NOMO-1 (cell line): ENCODE data around the gene MRGPRX2.

Experiments
- DNase-seq, 2 experiments: peaks; one replicate each; lab custom pipeline; 2025; ENCODE audit not compliant: unreplicated experiment in 2 of 2; lab: John Stamatoyannopoulos, UW

MRGPRX2 gene

DNA sequence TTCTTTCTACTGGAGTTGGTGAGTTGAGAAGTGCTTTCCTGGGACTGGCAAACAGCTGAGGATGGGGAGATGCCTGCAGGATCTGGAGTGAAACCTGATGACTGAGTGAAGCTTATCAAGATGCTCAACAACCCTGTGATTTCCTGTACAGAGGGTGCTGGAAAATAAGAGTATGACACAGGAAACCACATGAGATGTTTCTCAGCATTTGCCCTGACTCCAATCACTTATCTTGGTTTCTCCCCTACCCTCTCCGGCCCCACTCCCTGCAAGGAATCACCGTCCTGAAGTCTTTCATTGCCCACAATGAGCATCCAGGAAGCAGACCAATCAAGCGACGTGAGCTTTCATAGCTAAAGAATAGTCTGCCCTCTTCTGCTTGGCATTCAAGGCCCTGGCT lies at the start of gene MRGPRX2:
TSS of gene MRGPRX2 (minus strand) at position 89 of the 400 bp plus-strand sequence. CDS start 4,315 bp downstream, outside the sequence.
- DNase-seq = no peak

DNA sequence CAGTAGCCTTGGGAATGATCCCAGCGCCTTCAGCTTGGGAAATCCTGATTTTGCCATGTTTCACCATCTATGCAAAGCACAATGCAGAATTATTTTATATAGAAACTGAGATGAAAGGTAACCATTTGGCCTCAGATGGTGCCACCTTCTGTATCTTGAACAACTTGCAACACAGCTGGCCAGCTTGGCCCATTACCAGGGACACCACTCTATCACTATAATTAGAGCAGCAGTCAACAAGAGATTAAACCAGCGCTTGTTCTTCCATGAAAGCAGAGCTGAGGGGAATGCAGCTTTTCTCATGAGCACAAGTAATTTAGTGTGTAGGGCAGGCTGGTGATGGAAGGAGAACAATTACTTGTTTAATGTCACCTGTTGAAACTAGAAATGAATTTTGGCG lies 49.8 kb upstream of the MRGPRX2 start:
- DNase-seq = no peak

DNA sequence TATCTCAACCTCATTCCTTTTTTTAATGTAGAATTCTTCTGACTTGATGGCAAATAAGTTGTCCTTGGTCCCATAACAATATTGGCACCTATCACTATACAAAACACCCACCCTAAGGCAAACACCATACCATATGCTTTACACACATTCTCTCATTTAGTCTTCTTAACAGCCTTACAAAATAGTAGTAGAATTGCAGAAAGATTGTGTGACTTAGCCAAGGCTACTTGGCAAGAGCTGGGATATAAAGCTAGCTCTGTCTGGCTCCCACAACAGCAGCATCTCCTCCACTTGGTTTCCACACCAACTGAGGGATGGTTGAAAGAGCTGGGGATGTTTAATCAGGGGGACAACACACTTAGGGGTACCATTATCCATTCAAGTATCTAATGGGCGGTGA lies 46.6 kb upstream of the MRGPRX2 start:
- no peak for DNase-seq

DNA sequence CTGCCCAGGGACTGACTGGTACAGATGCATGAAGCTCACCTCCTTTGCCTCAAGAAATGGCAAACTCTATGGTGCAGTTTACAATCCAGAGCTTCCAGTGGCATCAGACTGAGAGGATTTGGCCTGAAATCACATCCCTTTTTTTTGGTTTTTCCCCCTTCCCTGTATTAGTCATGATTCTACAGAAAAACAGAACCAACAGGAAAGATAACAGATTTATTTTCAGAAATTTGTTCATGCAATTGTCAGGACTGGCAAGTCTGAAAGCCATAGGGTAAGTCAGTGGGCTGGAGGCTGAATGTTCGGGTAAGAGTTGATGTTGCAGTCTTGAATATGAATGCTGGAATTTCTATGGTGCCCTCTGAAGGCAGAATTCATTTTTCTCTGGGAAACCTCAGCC lies 44.5 kb upstream of the MRGPRX2 start:
- DNase-seq = no peak

DNA sequence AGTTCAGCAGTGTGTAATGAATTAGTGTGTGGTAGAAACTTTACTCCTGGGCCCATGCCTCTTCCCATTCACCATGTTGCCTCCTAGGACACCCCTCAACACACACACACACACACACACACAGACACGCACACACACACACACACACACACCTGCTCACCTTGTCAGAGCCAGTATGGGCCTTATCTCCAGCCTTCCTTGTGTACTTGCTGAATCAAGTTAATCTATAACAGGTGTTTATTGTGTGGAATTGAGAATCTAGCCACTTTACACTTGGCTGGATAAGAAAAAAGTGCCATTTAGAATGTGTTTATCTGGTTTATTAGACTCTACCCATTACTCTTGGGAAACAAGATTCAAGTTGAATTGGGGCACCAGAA lies 42.0 kb upstream of the MRGPRX2 start:
- no peak for DNase-seq

DNA sequence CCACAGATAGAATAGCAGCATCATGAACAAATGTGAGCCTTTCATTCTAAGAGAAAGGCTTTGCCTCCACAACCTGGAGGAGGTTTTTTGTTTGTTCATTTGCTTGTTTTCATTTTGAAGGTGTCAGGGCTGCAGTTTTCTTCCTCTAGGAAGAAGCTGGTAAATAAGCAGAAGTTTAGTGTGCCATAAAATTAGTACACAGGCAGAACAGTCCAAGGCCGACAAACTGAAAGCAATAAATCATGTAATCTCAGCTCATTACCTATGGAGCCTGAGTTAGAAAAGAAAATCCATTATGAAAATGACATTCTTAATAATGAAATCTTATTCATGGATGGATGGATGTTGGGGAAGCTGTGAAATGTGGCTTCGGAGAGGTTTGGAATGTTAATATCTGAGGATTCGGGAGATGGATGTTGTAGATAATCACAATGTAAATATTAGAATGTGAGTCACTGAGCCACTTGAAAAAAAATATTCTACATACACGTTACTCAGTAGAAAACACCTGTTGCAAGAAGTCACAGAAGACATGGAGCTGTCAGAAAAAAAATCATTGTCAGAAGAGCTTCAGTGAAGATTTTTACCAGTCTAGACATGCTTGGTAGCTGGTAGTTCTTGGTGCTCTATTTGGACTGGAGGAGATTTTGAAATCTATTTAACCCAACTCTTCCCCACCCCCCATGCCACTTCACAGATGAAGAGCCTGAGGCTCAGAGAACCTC lies 41.4 kb upstream of the MRGPRX2 start:
- no peak for DNase-seq

DNA sequence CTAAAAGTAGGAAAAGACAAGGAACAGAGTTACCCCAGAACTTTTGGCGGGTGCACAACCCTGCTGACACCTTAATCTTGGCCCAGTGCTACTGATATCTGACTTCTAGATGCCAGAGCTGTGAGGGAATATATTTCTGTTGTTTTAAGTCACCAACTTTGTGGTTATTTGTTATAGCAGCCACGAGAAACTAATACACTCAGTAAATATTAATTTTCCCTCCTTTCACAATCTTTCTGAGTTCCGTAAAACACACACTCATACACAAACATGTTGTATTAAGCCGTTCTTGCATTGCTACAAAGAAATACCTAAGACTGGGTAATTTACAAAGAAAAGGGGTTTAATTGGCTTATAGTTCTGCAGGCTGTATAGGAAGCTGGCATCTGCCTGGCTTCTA lies 40.4 kb upstream of the MRGPRX2 start:
- no peak for DNase-seq

DNA sequence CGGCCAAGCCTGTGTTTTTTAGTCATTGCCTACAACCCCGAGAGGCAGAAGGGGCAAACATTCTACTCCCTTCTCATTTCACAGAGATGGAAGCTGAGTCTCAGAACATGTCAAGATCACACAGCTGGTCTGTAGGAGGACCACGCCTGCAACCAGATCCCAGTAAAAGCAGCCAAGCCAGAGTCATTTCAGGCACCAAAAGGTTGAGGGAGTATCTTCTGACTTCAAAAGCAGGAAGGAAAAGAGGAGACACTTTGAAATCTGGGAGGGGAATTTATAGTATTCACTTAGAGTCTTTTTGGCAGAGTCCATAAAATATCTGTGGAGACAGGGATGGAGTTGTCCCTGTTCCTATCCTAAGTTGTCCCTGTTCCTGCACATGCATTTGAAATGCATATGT lies 38.6 kb upstream of the MRGPRX2 start:
- no peak for DNase-seq

DNA sequence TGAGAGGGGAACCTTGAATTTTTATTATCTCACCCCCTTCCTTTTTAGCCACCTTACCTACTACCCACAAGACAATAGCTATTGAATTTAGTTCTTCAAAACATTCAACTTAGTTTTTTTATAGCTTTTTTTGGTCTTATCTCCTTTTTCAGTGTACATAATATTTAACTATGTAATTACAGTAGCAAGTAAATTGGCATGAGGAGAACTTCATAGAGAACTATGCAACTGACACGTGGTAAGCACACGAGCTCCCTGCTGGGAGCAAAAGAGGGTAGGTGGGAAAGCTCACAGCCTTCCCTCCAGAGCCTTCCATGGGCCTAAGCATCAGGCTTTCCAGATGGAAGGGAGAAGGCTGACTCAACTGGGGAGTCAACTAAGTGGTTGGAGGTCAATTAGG lies 34.3 kb upstream of the MRGPRX2 start:
- no peak for DNase-seq

DNA sequence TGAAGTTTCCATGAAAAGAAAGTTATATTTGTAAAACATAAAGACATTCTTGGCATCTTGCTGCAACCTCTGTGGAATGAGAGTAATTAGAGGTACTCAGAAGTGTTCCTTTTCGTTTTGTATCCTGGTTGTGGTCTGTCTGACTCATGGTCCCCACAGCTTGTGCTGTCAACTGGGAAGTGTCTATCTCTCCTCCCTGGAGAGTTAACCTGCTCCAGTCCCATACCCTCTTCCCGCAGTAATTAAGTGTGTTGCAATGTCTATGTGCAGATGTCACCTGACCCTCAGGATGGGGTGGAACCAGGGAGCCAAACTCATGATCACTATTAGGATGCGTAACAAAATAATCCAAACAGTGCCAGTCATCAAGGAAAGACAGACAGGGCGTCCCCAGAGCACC lies 33.5 kb upstream of the MRGPRX2 start:
- no peak for DNase-seq

DNA sequence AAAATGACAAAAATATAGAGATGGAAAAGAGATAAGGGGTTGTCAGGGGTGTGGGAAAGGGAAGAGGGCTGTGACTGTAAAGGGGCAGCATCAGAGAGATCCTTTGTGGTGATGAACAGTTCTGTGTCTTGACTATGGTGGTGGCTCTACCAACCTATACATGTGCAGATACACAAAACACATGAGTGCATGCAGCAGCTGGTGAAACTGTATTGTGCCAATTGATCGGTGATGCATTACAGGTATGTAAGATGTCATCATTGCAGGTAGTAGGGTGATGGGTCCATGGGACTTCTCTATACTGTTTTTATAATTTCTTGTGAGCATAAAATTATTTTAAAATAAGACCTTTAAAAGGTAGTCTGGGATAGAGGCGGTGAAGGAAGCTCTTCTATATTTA lies 32.3 kb upstream of the MRGPRX2 start:
- DNase-seq = no peak

DNA sequence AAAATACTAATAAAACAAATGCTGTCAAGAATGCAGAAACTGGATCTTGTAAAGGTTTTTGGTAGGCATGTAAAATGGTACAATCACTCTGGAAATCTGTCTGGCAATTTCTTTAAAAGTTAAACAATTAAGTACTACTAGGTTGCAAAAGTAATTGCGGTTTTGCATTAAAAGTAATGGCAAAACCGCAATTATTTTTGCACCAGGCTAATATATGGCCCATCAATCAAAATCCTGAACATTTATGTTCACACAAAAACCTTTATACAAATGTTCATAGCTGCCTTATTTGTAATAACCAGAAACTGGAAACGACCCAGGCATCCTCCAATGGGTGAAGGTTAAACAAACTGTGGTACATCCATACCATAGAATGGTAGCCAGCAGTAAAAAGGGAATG lies 31.8 kb upstream of the MRGPRX2 start:
- no peak for DNase-seq

DNA sequence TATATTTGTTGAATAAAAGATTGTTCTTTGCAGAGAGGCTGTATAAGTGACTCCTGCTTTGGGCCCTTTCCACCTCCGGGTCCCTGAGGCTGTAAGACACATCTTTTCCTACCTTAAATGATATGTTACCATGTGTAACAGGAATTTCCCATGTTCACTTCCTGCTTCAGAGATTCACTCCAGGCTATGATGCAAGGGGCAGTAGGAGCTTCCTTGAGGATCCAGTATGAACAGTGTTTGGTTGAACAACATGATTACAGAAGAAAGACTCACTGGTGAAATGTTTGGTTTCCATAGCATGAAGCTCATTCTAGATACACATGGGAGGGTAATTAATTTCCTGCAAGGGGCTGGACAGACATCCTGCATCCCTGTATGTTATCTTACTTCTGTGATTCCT lies 30.8 kb upstream of the MRGPRX2 start:
- DNase-seq = no peak

DNA sequence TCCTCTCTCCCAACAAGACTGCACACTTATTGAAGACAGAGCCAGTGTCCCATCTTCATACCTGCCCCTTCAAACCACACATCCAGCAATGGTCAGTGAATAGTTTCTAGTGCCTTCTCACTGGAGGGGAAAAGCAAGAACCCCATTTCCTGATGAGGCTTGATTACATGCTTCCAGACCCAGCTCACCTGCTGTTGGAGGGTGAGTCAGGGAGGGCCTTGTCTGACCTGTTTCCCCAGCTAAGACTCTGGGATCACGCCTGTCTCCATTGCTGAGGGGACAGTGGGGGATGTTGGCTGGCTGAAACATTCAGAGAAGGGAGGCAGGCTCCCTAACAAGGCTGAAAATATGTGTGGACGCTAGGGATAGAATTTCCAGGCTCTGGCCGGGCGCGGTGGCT lies 28.9 kb upstream of the MRGPRX2 start:
- DNase-seq = no peak

DNA sequence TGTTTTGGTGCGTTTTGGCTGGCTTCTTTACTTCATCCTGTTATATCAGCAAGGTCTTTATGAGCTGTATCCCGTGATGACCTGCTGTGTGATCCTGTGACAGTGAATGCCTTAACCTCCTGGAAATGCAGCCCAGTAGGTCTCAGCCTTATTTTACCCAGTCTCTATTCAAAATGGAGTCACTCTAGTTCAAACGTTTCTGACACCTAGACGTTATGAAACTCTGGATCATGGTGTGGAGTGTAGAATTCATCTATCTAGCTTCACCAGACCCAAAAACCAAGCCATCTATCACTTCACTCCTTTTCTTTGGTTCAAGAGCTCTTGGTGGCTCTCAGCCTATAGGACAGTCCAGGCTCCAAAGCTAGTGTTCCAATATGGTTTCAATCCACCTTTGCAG lies 28.3 kb upstream of the MRGPRX2 start:
- DNase-seq = no peak

DNA sequence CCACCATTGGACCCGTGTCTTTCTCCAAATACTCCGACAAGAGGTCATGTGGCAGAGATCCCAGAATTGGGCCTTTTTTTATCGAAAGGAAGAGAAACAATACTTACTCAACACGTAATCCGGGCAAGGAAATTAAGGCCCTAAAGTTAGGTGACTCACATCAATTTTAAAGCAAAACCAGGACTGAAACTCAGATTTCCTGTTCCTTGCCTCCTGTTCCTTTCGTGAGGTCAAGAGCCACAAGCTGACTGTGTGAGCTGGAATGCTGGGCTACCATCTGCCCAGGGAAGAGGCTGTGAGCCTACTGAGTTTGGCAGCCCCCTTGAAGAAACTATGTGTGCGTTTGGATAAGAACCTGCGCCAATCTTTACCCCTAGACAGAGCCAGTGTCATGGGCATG lies 27.1 kb upstream of the MRGPRX2 start:
- no peak for DNase-seq

DNA sequence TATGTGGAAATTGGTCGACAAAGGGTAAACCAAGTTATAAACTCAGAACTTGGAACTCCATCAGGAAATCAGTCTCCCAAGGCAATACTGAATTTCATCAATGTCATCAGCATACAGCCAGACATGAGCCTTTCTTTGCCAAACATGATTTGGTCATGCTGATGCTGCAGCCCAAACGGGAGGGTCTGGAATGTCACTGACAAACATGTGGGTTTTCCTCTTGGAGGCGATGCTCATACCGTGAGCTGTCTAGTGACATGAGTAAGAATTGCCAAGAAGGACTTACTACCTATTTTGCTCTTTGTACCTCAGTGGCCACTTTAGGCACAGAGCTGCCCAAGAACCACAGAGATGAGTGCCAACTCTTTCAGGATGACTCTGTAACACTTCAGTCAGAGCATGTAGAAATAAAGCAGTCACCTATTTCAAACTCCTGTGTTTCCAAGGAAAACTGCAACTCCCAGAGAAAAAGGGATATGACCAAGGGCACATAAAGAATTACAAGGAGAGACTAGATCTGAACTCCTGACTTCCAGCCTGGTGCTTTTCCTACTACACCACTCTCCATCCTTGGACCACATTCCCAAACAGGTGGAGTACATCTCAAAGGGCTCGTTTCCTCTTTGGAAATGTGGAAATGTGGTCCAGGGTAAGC lies 24.3 kb upstream of the MRGPRX2 start:
- no peak for DNase-seq

DNA sequence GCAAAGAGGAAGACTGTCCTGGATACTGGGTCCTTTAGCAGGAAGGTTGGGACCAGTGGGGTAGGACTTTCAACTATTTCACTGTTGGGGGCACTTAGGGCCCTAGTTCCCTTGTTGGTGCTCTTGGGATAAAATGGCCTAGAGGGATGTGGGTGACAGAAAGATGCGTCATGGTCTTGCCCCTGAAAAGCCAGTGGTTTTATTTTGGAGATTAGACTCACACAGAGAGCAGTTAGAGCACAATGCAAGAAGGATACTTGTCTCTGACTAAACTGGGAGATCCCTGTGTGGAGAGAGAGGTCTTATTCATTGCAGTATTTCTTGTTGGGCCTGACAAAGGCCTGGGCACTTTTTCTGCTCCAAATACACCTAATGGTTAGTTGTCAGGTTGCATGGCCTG lies 22.6 kb upstream of the MRGPRX2 start:
- DNase-seq = no peak

DNA sequence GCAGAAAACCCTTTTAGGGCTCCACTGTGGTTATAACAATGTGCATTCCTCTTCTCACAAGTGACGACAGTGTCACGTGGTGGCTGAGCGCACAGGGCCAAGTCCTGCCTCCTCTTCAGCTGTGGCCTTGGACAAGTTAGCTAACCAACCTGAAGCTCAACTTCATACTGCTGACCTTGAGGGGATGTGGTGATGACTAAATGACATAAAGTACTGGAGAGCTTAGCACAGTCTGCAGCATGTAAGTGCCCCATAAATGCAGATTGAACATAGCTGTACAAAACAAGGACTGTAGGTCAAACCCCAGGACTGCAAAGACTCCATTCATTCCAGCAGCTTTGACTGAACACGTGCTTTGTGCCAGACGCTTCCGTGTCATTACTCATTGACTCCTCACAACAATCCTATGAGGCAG lies 20.1 kb upstream of the MRGPRX2 start:
- DNase-seq = no peak

DNA sequence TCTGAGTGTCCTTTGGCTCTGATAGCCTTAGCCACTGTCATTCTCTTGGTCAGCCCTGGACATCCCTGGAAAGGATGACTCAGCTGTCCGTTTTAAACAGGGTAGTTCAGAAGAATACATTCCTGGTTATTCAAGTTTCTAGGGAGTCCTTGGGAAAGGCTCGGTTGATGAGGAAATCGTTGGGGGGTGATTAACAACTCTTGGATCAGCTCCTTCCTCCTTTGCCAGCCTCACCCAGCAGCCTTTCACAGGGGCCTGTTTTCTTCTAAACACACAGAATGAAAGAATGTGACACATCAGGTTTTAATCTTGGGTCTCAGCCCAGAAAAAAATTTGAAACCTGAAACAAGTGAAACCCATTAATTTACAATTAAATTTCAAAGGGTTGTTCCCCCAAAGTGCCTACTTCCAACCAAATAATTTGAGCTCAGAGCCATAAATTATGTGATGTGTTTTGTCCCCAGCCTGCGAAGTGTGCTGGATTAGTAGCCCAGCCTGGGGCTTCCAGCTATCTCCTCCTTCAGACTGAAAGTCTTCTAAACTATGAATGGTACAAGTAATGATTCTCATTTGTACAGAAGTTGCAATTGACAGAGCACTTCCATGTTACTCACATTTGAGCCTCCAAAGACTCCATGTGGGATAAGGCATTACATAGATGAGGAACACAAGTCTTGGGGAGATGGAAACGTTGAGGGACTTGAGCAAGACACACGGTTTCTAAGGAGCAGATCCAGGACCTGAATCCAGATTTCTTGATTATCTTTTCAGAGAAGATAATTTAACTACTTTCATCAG lies 19.3 kb upstream of the MRGPRX2 start:
- no peak for DNase-seq

DNA sequence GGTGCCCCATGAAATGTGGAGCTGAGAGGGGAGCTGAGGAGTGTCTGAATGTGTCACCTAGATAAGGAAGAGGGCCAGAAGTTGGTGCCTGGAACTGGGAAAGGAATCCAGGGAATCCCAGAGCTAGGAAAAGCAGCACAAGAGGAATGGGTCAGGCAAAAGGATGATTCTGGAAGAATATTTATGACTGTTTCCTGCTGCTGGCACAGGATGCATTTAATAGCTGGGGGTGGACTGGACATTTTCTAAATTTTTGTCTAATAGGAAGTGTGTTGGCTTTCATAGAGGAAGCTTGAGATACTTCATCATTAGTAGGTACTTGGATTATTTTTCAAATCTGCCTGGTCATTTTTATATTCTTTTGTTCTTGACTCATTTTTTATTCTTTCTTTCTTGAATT lies 17.4 kb upstream of the MRGPRX2 start:
- no peak for DNase-seq
